Renal cortical epithelial cell (primary cell): Measurements from ENCODE around the gene BARHL2. TPM values are rescaled to one million over a fixed set of nuclear protein-coding genes. Genes with fewer than 3 reads are reported as not detected.

Source experiments
- DNase-seq: peaks from one replicate; pipeline ENCODE4 v3.0.0-alpha.2; 2011; ENCODE audit warnings: low read depth
- total RNA-seq: library from RNA; depleted of rRNA; stranded (reverse); fragments of >200 nt; gene quantifications from 2 replicates; pipeline ENCODE4 v1.2.3, GENCODE V29; 2014

The BARHL2 gene
- not detected in 2 replicates for total RNA-seq

DNA sequence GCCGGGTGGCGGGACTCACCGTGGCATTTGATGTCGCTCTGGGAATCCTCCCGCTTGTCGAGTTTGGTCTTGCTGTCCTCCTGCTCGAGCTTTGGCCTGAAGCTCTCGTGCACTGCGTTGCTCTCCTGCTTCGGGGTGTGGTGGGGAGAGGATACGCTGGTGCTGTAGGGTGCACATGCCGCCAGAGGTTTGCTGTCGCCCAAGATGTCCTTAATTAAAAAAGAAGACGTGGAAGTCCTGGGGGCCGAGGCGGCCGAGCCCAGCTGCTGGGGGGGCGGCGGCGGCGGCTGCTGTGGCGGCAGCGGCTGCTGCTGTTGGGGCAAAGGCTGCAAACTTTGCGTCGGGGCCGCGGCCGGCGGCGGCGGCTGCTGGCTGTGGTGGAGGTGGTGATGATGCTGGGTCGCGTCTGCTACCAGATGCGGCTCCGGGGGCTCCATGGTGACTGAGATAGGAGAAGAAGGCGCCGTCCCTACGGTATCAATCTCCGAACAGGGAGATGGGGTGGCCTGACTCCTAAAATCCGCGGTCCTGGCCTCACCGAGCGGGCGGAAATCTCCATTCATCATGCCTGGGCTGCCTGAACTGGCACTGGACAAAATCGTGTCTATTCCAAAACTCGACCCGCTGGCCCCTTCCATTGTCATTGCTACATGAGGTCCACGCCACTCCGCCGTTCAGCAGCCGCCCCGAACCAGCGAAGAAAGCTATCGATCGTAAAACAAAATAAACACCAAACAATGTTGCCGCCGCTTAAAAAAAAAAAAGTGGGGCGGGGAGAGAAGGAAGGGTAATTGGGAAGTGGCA, at the start of gene BARHL2:
Gene BARHL2 (minus strand): TSS at position 751 of the 804 bp plus-strand sequence. CDS start 107 bp downstream, at position 644.
- no peak for DNase-seq

DNA sequence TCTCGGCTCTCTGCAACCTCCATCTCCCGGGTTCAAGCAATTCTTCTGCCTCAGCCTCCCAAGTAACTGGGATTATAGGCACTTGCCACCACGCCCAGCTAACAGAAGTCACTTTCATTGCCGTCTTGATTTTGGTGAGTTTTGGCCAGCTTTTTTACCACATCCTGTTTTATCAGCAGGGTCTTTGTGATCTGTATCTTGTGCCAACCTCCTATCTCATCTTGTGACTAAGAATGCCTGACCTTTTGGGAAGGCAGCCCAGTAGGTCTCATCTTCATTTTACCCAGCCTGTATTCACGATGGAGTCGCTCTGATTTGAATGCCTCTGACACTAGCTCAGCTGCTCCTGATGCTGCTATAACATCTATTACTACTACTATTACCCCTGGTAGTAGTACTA, 46.8 kb upstream of the BARHL2 start:
- no peak for DNase-seq

DNA sequence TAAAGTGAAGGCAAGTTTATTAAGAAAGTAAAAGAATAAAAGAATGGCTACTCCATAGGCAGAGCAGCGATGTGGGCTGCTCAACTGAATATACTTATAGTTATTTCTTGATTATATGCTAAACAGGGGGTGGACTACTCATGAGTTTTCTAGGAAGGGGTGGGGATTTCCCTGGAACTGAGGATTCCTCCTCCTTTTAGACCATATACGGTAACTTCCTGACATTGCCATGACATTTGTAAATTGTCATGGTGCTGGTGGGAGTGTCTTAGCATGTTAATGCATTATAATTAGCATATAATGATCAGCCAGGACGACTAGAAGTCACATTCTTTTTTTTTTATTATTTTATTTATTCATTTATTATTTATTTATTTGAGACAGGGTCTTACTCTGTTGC, 46.4 kb upstream of the BARHL2 start:
- DNase-seq: no peak

DNA sequence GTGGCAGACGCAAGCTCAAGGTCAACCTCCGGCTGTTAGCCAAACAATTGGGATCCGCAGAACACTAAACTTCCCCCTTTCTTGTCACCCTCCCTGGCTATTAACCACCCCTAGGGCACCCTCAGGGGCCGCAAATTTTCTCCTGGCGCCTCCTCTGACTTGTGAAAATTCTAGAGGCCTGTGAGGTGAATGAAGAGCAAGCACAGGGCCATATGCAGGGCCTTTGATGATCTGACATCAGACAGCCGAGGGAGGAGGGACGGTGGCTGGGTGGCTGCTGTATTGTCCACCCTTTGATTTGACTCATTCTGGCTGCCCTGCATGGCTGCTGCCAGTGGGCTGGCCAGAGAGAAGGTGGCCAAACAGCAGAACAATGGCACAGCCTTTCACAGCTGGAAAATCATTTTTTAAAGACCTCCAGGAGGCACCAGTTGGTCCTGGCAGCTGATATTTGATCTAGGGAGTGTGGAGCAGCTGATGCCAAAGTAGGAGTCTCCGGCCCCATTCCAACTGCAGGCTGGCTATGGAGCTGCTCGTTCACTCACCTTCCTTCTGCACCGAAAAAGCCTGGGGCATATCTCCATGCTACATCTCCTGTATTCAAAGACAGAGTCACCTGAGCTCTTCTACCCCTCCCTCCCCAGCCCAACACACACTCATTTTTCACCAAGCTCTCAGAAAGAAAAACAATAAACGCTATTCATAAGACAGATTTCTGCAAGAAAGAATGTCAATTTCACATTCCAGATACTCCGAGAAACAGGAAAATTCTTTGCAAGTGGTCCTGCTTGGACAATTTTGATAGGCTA, 44.9 kb upstream of the BARHL2 start:
- DNase-seq: no peak

DNA sequence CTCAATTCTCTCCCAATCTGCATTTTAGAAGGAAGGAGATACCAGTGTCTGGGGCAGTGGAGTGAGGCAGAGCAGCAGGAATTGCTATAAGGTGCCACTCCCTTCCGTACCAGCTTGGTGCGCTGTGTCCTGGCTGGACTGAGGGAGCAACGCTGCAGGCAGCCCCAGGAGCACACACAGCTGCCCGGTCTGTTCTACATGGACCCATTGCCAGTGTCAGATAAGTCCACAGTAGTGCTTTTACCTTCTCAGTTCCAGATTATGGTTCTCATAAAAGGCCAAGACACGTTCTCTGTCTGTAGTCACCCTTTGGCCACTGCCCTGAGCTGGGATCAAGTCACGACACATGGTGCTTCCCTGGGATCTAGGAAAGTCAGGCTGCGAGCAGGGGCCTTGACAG, 44.1 kb upstream of the BARHL2 start:
- DNase-seq: no peak

DNA sequence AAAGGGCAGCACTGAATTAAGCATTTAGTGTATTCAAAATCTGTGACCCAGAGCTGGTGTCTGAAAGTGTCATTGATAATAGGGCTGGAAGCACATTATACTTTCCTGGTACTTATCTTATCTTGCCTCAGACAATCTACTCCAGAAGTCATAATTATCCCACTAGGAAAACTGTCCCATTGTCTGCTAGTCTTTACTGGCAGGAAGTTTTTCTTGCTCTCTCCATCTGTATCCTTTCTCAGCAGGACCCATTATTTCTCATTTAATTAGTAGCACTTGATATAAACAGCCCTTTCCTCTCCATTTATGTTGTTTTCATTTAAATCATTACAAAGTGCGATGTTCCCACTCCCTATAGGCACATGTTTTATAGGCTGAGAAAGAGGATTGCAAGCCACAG, 36.5 kb upstream of the BARHL2 start:
- no peak for DNase-seq

DNA sequence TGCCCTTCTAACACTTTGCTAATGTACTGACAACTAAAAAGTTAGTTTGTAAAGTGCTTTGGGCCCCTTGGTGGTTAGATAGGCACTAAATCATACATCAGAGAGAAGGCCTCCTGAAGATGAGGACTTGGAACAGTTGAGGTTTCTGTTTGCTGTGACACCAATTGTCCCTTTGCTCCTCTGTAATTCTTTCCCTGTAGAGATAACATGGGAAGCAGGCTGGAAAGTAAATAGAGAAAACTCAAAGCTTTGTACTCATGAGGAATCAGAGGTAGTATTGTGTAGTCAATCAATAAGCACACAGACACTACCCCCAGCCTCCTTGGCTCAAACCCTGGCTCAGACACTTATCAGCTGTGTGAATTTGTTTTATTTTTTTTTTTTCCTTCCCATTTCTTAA, 31.6 kb upstream of the BARHL2 start:
- no peak for DNase-seq

DNA sequence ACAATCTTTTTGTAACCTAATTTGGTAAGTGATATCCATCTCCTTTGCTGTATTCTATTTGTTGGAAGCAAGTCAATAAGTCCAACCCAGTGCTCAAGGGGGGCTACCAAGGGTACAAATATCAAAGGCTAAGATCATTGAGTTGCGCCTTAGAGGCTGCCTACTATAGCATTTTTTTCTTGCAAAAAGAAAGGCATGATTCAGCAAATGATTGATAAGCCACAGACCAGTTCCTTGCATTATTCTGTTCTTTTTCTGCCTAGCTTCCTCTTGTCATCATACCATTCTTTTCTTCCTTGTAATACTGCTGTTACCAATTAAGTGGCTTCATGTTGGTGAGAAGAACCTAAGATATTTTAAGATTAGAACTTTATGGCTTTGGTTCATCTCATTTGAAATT, 29.8 kb upstream of the BARHL2 start:
- no peak for DNase-seq

DNA sequence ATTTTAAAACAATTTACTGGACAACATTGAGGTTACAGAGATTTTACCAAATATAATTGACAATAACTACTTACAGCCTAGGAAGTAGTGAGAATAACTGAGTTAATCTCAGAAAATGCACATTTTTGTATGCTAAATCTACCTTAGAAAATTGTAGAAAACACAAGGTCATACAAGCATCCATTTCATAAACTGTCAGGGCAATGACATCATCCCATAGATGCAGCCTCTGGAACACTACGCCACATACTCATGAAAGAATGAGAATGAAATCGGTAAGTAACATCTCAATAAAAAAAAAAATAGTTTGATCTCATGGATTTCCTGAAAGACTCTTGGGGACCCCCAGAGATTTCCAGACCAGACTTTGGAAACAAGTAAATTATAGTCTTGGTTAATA, 28.9 kb upstream of the BARHL2 start:
- DNase-seq: no peak

DNA sequence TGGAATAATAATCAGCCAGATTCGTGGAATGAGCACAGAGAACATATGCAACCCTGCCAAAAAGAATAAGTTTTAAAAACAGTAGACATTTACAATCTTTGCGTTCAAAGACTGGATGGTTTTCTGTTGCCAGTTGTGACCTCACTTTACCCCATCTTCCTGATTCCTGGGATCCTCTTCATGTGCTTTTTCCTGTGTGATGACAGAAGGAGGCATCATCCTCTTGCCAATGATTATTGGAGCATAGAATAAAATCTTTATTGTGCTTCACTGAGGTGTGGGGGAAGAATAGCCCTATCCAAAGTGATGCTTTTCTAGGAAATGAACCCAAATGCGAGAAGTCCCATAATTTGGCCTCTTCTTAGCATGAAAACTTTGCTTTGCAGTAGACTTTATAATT, 15.0 kb upstream of the BARHL2 start:
- no peak for DNase-seq

DNA sequence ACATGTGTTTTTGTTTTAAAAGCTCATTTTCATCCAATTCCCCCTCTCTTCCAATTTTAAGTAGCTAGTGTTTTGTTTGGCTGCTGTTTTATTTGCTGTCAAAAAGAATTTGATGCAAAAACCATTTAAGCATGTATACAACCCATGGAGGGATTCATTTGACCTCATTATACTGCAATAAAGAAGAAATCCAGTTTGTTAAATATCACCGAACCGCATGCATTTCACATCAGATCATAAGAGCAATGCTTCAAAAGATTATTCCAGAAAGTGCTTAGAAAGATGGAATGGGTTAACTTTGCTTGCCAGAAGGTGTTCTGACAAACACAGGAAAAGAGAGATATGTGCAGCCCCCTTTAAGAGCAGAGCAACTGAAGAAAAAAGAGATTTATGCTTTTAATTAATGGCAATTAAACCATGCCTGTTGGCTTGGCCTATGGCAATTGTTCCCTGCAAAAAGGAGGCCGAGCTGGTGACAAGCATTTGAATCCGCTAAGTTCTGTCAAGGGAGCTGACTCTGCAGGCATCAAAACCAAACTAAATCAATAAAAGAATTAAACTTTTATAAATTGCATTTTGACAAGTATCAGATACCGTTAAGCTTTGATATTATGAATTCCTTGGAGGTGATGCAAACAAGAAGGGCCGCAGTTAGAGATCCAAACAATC, 14.4 kb upstream of the BARHL2 start:
- DNase-seq: no peak

DNA sequence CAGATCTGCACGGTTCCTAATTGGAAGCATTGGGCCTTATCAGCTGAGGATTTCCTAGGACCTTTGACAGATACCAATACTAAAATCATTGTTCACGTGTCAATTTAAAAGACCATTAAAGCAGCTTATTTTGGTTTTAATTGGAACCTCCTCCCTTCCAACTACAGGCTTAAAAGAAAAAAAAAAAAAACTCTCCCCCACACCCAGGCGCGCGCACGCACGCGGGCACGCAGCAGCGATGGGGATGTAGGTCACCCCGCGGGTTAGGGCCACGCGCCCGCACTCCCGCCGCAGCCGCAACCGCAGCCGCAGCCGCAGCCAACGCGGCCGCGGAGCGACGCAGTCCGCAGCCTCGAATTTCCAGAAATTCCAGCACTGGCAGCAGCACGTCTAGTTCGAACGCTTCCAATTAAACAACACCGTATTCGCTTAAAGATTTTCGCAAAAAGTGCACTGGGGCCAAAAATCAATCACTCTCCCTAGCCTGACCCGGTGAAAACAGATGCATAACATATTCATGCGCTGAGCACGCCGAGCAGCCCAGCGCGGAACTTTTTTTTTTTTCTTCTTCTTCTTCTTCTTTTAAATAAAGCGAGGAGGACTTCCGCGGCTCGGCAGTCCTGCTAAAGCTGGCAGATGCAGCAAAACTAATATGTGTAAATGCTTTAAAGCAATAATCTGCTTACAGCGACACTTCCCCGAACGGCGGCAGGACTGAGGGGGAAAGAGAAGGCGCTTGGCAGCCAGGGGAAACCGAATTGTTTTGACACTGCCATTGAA, 13.3 kb upstream of the BARHL2 start:
- no peak for DNase-seq

DNA sequence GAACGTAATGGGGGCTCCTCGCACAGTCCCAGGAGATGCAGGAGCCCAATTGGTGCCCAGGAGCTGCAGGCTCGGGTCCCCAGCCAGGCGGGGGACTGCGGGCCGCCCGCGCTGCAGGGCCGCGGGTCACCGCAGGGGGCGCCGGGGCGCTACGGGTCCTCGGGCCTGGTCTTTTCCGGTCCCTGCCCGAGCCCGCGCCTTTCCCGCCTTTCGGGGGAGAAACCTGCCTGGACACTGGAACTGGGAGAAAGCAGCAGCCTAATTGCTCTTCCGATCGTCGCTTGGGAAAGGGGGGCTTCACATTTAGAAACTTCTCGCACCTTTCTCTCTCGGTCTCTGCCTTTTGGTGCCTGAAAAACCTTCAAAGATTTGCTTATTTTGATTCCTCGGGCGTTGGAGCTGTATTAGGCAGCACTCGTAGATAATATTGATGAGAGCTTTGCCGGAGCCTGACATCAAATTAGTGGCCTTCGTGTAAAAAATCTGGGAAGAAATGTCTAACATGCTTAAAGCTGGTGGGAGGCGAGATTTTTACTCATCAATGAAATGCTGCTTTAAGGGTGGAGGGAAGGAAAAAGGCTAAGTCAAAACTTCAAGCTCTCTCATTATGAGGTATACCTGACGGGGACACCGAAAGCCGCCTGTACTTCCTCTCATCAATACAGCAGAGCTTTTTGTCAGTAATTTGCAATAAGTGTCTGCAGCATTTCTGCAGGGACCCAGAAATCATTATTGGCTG, 12.6 kb upstream of the BARHL2 start:
- DNase-seq: no peak

DNA sequence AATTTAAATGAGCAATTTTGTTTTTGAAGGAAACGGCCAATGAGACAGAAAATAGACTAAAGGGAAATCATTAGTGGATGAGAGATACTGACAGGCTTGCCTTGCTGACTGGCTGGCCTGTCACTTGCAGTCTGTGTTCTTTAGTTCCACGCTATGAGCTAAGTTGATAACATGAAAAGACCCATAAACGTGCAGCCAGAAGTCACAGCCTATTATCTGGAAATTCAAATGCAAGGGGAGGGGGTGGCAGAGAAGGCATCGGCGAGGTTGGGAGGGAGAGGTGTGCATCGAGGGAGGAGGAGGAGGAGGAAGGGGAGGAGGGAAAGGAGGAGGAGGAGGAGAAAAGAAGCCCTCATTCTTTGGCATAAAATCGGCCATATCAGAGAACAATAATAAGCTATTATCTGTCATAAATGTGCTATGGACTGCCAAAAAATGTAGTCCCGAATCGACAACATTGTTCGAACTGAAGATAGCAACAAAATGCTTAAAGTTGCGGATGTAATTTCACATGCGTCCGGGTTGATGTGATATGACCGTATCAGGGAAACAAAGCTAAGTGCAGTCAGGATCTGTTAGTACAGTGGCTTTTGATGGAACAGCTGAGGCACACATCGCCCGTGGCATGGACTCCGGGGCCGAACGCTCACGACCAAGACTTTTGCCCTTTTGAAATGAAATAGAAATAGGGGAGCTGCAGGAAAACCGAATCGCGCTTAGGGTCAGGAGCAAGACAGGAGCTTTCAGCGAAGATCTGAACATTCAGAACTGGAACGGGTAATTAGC, 11.6 kb upstream of the BARHL2 start:
- DNase-seq: no peak

DNA sequence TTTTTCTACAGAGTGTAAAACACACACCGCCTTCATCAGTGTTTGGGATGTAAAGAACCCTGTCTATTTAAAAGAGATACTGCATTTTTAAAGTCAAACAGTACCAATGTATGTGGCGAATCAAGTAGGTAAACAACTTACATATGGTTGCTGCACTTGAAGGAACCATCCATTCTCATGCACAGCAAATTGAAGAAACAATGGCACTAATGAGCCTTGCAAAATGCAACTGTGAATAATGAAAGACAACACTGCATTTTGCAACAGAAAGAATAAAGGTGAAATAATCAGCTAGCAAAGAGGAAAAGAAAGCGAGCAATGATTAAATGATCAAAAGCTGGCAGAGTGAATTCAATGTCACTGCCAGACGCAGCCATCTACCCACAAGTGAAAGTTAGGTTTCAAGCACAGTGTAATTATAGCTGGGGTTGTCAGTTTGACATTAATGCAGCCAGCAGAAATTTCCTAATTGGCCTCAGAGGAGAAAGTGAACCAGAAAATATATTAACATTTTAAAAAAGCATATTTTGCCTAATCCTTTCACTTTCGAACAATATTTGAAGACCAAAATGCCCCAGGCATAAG, 10.9 kb upstream of the BARHL2 start:
- no peak for DNase-seq

DNA sequence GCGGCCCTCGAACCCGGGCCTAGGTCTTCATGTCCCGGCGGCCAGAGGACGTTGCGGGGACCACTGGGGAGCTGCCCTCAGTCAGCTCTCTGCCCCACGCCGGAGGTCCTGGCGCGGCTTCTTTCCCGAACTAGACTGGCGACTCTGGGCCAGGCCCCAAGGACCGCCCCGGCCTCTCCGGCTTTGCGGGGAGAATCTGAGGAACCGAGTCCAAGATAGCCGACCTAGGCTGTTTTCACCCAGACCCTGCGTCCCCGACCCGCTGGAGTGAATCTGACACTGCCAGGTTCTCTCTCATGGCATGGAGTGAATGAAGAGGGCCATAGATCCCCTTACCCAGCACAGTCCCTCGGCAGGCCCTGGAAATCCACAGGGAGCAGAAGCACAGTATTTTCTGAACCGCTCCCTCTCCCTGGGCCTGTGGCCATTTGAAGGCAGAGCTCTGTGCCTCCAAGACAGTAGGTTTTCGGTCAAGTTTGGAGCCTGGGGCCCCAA, 9.9 kb upstream of the BARHL2 start:
- DNase-seq: no peak

DNA sequence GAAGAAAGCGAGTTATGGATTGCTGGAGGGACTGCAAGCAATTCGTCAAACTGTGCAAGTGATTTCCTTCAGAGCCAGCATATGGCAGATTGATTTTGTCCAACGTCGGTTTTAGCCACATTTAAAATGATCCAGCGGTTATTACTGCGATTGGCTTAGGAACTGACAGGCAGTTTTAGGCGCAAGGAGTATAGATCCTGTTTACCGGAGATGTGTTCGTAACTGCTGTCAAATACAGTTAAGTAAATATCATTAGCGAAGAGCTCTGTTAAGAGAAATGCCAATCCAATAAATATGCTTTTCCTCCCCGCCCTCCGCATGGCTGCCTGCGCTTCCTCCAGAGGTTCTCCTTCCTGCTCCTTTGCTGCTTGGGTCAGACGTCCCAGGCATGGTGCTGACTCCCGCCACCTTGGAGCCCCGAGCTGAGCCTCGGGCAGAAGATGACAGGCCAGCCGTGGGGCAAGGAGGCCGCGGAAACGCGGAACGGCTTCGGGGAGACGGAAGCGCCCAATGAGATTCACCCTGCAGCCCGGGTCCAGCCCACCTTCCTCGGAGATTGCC, 9.4 kb upstream of the BARHL2 start:
- peak; percentile 0 for DNase-seq

DNA sequence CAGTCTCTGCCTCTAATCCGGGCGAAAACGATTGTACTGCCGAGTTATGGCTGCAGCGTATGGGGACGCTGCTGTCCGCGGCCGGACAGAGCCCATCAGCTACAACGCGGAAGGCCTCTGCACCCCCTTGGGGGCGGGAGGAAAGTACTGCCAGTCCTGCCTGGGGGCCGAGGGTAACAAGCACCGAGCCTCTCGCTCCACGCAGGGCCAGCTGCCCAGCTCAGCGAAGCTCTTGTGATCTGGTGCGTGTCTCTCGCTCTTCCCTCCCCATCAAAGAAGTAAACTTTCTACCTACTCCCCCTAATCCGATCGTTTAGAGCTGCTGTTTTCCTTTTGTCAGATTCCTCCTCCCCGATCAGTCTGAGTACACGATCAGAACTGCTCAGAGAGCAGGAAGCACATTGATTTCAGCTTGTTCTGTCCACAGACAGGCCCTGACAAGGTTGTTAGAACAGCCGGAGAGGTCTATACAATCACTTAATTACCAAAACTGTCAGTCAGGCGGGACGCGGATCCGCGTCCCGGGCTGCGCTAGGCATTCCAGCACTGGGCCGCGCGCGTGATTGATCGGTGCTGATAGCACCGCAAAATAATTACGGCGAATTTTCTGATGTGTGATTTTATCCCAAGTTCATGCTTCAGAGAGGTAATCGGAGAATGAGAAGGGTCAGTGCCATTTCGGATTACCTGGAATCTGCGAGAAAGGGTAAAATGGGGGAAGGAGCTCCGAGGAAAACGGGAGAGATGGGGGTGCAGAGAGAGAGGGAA, 8.7 kb upstream of the BARHL2 start:
- peak; percentile 1 for DNase-seq
